GM12865 (cell line): ENCODE data around the gene CHST11.

ENCODE experiments used
- DNase-seq: peaks from one replicate; pipeline ENCODE4 v3.0.0; 2010; ENCODE audit warnings: low read depth
- H3K4me3 ChIP-seq: 2 replicates; pipeline ENCODE4 v1.5.1; 2011; ENCODE audit warnings: mild to moderate bottlenecking, low read depth, low read length, control low read depth
- CTCF ChIP-seq: IDR thresholded peaks from 2 replicates; pipeline ENCODE4 v1.5.1; 2011; ENCODE audit warnings: low read length, control low read depth, low read depth, inconsistent platforms; ENCODE audit not compliant: insufficient read depth; ENCODE audit errors: missing control alignments

CHST11 gene

GRCh38 chr12:104752881-104753280 is 296.1 kb downstream of the CHST11 start:
- H3K4me3 ChIP-seq: no peak overlapping the region
- DNase-seq: no peak
- TF ChIP-seq CTCF: no peak

- no peak for TF ChIP-seq CTCF
- no peak for DNase-seq
Observed at GRCh38 chr12:104756901-104757300, 300.2 kb downstream of the CHST11 start.

GRCh38 chr12:104758771-104759170 is 302.0 kb downstream of the CHST11 start:
- TF ChIP-seq CTCF: no peak
- no peak for DNase-seq
- H3K4me3 ChIP-seq: no peak overlapping the region

More at GRCh38 chr12:104756901-104757300, 300.2 kb downstream of the CHST11 start:
- H3K4me3 ChIP-seq: no peak overlapping the region

- TF ChIP-seq CTCF: no peak
- no peak overlapping the region for H3K4me3 ChIP-seq
- DNase-seq: no peak
Observed at GRCh38 chr12:104761091-104761490, 304.3 kb downstream of the CHST11 start.

GRCh38 chr12:104761611-104762010 is 304.9 kb downstream of the CHST11 start:
- no peak for TF ChIP-seq CTCF
- H3K4me3 ChIP-seq: no peak overlapping the region

GRCh38 chr12:104763168-104763805 is 306.5 kb downstream of the CHST11 start:
- DNase-seq: peak; percentile 37
- no peak for TF ChIP-seq CTCF
- no peak overlapping the region for H3K4me3 ChIP-seq

More at GRCh38 chr12:104761611-104762010, 304.9 kb downstream of the CHST11 start:
- DNase-seq: no peak
